Astrocyte (in vitro differentiated cells and primary cell): ENCODE data around the gene ADCY2. TPM values are rescaled to one million over a fixed set of nuclear protein-coding genes. Genes with fewer than 3 reads are reported as not detected.
A peak's percentile ranks its signal among the peaks of the same experiment; 100 is the strongest.

Experiments
- DNase-seq: peaks from one replicate; pipeline ENCODE4 v3.0.0-alpha.2; 2010; ENCODE audit warnings: low read depth
- FAIRE-seq: peaks from 2 replicates; lab custom pipeline; 2011; peaks lifted over from hg19 to GRCh38; lab: Jason Lieb, UNC
- H2AFZ ChIP-seq: 2 replicates; pipeline ENCODE4 v1.6.0; 2012; ENCODE audit warnings: low read depth, low read length, inconsistent platforms
- H3K27ac ChIP-seq: 2 replicates; pipeline ENCODE4 v1.5.1; 2011; ENCODE audit warnings: low read depth, low read length, inconsistent platforms
- H3K27me3 ChIP-seq: 2 replicates; pipeline ENCODE4 v1.6.0; 2011; ENCODE audit warnings: low read length, inconsistent platforms; ENCODE audit not compliant: insufficient read depth
- H3K36me3 ChIP-seq: 2 replicates; pipeline ENCODE4 v1.5.1; 2011; ENCODE audit warnings: low read length, inconsistent platforms; ENCODE audit not compliant: insufficient read depth
- H3K4me1 ChIP-seq: 2 replicates; pipeline ENCODE4 v1.5.1; 2011; ENCODE audit warnings: low read length, inconsistent platforms; ENCODE audit not compliant: insufficient read depth
- H3K4me2 ChIP-seq: 2 replicates; pipeline ENCODE4 v1.6.0; 2012; ENCODE audit warnings: low read length, inconsistent platforms
- H3K4me3 ChIP-seq: 2 replicates; pipeline ENCODE4 v1.5.1; 2011; ENCODE audit warnings: low read depth, mild to moderate bottlenecking, low read length, inconsistent platforms; ENCODE audit not compliant: insufficient read depth
- H3K79me2 ChIP-seq: 2 replicates; pipeline ENCODE4 v1.6.0; 2012; ENCODE audit warnings: mild to moderate bottlenecking, low read length, inconsistent platforms; ENCODE audit not compliant: insufficient read depth
- H3K9ac ChIP-seq: 2 replicates; pipeline ENCODE4 v1.6.0; 2012; ENCODE audit warnings: mild to moderate bottlenecking, low read length, inconsistent platforms
- H3K9me3 ChIP-seq: 2 replicates; pipeline ENCODE4 v1.5.1; 2012; ENCODE audit warnings: low read depth, mild to moderate bottlenecking, low read length, inconsistent platforms; ENCODE audit not compliant: insufficient read depth
- H4K20me1 ChIP-seq: 2 replicates; pipeline ENCODE4 v1.6.0; 2012; ENCODE audit warnings: low read length, inconsistent platforms; ENCODE audit not compliant: insufficient read depth
- H3K27ac Mint-ChIP-seq: one replicate; pipeline ENCODE4 v1.8.0; 2021; ENCODE audit warnings: mild to moderate bottlenecking, mixed read lengths; ENCODE audit not compliant: unreplicated experiment
- H3K27me3 Mint-ChIP-seq: one replicate; pipeline ENCODE4 v1.8.0; 2021; ENCODE audit warnings: low read depth, mixed read lengths; ENCODE audit not compliant: unreplicated experiment
- H3K36me3 Mint-ChIP-seq: one replicate; pipeline ENCODE4 v1.8.0; 2021; ENCODE audit warnings: low read depth, mixed read lengths; ENCODE audit not compliant: unreplicated experiment
- H3K4me1 Mint-ChIP-seq: one replicate; pipeline ENCODE4 v1.8.0; 2021; ENCODE audit warnings: low read depth, mixed read lengths; ENCODE audit not compliant: unreplicated experiment
- H3K4me3 Mint-ChIP-seq: one replicate; pipeline ENCODE4 v1.8.0; 2021; ENCODE audit warnings: mild to moderate bottlenecking, moderate library complexity, mixed read lengths; ENCODE audit not compliant: unreplicated experiment
- H3K9me3 Mint-ChIP-seq: one replicate; pipeline ENCODE4 v1.8.0; 2021; ENCODE audit warnings: mild to moderate bottlenecking, mixed read lengths; ENCODE audit not compliant: unreplicated experiment
- CTCF ChIP-seq: IDR thresholded peaks from 2 replicates; pipeline ENCODE4 v1.5.1; 2011; ENCODE audit warnings: low read depth, mild to moderate bottlenecking, inconsistent platforms, low read length, moderate library complexity; ENCODE audit not compliant: insufficient read depth
- EZH2 ChIP-seq: IDR thresholded peaks from 2 replicates; pipeline ENCODE4 v1.6.1; 2012; ENCODE audit warnings: mild to moderate bottlenecking, low read length, inconsistent platforms; ENCODE audit not compliant: insufficient read depth
- total RNA-seq: library from RNA; stranded (reverse); gene quantifications from 2 replicates; pipeline ENCODE4 v1.2.1, GENCODE V29; 2021

ADCY2 gene
- total RNA-seq, 1 donor from 2014 or later, result 5.7 TPM

GRCh38 chr5:7793895-7794294 is 398.0 kb downstream of the ADCY2 start:
- Mint-ChIP-seq H3K27ac (no peak overlapping the region), H3K27me3 (peaks cover 9% of the 10 kb centered on the region), H3K4me3 (no peak overlapping the region), H3K4me1 (no peaks in the 10 kb centered on the region), H3K36me3 (no peaks in the 10 kb centered on the region), H3K9me3 (no peaks in the 10 kb centered on the region)
- H3K27ac ChIP-seq, result no peak overlapping the region
- TF ChIP-seq CTCF, result no peak
- no peaks in the 10 kb centered on the region for H3K9me3 ChIP-seq
- H3K79me2 ChIP-seq, result no peaks in the 10 kb centered on the region
- no peak for FAIRE-seq
- DNase-seq, result no peak
- no peak overlapping the region for H3K9ac ChIP-seq
- no peaks in the 10 kb centered on the region for H3K27me3 ChIP-seq
- H3K4me1 ChIP-seq, result no peaks in the 10 kb centered on the region
- no peak overlapping the region for H3K4me3 ChIP-seq
- no peaks in the 10 kb centered on the region for H4K20me1 ChIP-seq
- no peaks in the 10 kb centered on the region for H3K36me3 ChIP-seq
- H3K4me2 ChIP-seq, result no peak overlapping the region
- H2AFZ ChIP-seq, result no peak overlapping the region

DNA sequence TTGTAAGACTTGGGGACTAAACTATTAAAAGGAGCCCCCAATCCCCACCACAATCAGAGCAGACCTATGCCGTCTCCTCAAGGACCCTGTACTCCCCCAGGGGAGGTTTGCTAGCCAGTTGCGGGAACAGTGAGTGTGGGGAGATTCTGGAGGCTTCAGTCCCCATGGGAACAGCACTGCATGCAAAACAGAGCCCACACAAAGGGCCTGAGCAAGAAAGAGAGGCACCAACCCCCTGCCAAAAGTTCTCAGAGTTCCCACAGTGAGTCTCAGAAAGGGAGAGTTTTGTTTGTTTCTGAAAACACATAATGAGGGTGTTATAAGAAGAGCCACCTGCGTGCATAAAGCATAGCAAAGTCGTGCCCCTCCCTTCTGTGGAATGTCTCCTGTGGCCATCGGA is 398.4 kb downstream of the ADCY2 start:
- H3K4me3 ChIP-seq, result no peak overlapping the region
- DNase-seq (no peak), FAIRE-seq (no peak)
- H3K4me1 ChIP-seq, result no peaks in the 10 kb centered on the region
- H3K36me3 ChIP-seq, result no peaks in the 10 kb centered on the region
- Mint-ChIP-seq H3K27me3 (peaks cover 9% of the 10 kb centered on the region), H3K4me1 (no peaks in the 10 kb centered on the region), H3K27ac (peak overlapping the region; percentile 31), H3K36me3 (no peaks in the 10 kb centered on the region), H3K9me3 (no peaks in the 10 kb centered on the region), H3K4me3 (no peak overlapping the region)
- no peaks in the 10 kb centered on the region for H3K79me2 ChIP-seq
- no peak overlapping the region for H3K9ac ChIP-seq
- H3K27me3 ChIP-seq, result no peaks in the 10 kb centered on the region
- H3K9me3 ChIP-seq, result no peaks in the 10 kb centered on the region
- no peak overlapping the region for H3K4me2 ChIP-seq
- no peak overlapping the region for H3K27ac ChIP-seq
- H4K20me1 ChIP-seq, result no peaks in the 10 kb centered on the region
- no peak overlapping the region for H2AFZ ChIP-seq
- TF ChIP-seq EZH2 (no peak), CTCF (no peak)

DNA sequence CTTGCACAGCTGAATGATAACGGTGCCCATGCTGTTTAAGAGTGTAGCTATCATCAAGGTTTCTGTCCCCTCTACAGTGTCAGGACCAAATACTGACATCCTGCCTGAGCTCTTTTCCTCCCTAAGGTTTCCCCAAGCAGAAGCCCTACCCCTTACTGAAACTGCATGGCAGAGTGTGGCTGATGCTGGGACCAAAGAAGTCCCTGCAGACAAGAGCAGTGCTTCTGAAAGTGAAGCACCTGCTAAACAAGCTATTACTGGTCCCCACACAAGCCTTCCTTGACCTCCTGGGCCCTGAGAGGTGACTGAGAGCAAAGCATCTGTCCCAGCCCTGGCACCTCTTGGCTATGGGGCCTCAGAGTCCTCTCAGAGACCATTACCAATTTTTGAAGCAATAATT is 398.9 kb downstream of the ADCY2 start:
- no peaks in the 10 kb centered on the region for H3K36me3 Mint-ChIP-seq
- H3K9ac ChIP-seq, result no peak overlapping the region
- no peak for FAIRE-seq
- H3K4me3 ChIP-seq, result no peak overlapping the region
- H3K36me3 ChIP-seq, result no peaks in the 10 kb centered on the region
- H3K4me1 ChIP-seq, result no peaks in the 10 kb centered on the region
- no peaks in the 10 kb centered on the region for H4K20me1 ChIP-seq
- no peaks in the 10 kb centered on the region for H3K27me3 ChIP-seq
- H3K27ac ChIP-seq, result no peak overlapping the region
- no peak for DNase-seq
- no peak overlapping the region for H3K27ac Mint-ChIP-seq
- no peak overlapping the region for H3K4me2 ChIP-seq
- H2AFZ ChIP-seq, result no peak overlapping the region
- no peaks in the 10 kb centered on the region for H3K9me3 ChIP-seq
- H3K9me3 Mint-ChIP-seq, result no peaks in the 10 kb centered on the region
- H3K4me1 Mint-ChIP-seq, result no peaks in the 10 kb centered on the region
- TF ChIP-seq CTCF, result no peak
- no peak for TF ChIP-seq EZH2
- H3K4me3 Mint-ChIP-seq, result no peak overlapping the region
- H3K79me2 ChIP-seq, result no peaks in the 10 kb centered on the region
- peaks cover 9% of the 10 kb centered on the region for H3K27me3 Mint-ChIP-seq
